Mucosa of gallbladder (tissue), 1 donor: Measurements from ENCODE around the gene KNDC1. TPM values are rescaled to one million over a fixed set of nuclear protein-coding genes. Genes with fewer than 3 reads are reported as not detected.

Source experiments
- DNase-seq: peaks from one replicate; pipeline ENCODE4 v3.0.0-alpha.2; 2020; ENCODE audit warnings: low spot score
- total RNA-seq: library from RNA; stranded (reverse); gene quantifications from one replicate; pipeline ENCODE4 v1.2.1, GENCODE V29; 2021
- donor health status: DM: no; HTN: no; CAD: no.

KNDC1 gene
- total RNA-seq, 1 donor from 2014 or later: 5.2 TPM

DNA sequence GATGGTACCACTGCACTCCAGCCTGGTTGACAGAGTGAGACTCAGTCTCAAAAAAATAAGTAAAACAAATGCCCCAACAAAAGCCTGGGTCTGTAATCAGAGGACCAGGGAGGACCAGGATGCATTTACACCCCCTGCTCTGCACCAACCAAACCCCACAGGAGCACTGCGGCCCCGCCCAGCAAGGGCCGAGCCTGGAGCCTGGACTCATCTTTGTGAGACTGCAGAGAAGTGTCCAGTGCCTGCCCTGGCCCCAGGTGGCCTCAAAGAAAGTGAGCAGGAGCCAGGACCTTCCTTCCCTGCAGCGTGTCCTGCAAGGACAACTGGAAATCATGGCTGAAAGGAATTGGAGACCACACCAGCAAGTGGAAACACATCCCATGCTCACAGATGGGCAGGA lies 31.6 kb downstream of the KNDC1 start:
- no peak for DNase-seq

DNA sequence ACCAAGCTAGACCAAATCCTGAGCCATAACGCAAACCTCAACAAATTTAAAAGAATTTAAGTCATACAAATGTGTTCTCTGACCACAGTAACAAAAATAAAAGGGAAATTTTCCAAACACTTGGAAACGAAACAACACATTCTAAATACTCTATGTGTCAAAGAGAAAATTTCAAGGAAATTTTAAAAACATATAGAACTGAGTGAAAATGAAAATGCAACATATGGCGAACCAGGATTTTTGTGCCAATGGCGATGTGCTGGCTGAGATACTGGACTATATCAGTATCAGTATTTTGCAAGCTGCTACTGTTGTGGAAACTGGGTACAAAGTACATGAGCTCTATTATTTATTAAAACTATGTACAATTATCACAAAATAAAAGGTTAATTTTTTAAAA lies 34.1 kb downstream of the KNDC1 start:
- no peak for DNase-seq

DNA sequence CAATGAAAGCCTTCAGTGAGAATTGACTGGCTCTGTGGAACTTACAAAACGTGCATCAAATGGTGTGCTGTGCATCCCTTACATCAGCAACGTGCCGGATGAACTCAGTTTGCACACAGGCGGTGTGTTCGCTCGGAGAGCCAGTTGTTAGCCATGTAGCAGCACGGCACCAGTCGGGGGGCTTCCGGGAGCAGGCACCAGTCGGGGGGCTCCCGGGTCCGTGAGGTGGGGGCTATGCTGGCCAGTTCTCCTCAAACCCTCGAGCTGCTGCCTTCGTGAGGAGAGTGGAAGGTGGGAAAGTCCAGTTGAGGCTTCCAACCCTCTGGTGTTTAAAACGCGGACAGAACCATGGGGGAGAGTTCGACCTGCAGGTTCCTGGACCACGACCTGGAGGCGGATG lies 35.1 kb downstream of the KNDC1 start:
- DNase-seq: no peak

DNA sequence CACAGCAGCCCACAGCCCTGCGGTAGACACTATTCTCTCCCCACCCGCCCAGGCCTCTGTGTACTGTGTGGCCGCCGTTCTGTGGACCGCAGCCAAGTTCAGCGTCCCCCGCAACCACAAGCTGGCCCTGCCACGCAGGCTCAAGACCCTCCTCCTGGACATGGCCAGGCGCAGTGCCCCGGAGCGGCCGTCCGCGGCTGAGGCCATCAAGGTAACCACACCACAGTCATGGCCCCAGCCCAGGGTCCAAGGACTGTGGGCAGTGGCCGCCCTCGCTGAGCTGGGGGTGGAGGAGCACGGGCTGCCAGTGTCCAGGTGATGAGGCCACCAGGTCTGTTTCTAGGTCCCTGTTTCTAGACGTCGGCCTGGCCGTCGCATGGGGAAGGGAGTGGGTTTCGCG lies 35.6 kb downstream of the KNDC1 start:
- no peak for DNase-seq

DNA sequence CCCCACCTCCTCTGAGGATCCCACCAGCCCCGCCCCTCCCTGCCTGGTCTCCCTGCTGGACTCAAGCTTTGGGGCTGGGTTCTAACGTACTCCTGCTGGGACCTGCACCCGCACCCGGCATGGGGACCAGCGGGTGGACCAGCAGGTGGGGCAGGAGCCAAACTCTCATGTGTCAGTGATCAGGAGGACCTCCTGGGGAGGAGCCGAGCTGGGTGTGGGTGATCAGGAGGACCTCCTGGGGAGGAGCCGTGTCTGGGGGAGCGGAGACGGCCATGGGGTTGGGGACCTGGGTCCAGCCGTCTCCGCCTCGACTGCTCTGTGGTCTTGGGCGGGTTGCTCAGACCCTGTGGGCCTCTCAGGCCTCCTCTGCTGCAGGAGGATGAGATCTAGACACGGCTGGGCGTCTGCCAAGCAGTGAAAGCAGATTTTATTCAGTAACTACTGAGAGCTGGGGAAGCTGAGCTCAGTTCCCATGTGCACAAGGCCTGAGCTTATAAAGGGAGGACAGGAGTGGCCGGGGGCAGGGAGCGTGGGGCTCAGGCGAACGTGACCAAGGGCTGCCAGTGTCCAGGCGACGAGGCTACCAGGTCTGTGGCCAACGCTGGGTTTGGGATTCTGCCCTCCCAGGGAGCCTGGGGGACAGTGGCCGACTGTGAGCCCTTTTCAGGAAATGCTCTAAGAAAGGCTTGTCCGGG lies 36.3 kb downstream of the KNDC1 start:
- DNase-seq: no peak

DNA sequence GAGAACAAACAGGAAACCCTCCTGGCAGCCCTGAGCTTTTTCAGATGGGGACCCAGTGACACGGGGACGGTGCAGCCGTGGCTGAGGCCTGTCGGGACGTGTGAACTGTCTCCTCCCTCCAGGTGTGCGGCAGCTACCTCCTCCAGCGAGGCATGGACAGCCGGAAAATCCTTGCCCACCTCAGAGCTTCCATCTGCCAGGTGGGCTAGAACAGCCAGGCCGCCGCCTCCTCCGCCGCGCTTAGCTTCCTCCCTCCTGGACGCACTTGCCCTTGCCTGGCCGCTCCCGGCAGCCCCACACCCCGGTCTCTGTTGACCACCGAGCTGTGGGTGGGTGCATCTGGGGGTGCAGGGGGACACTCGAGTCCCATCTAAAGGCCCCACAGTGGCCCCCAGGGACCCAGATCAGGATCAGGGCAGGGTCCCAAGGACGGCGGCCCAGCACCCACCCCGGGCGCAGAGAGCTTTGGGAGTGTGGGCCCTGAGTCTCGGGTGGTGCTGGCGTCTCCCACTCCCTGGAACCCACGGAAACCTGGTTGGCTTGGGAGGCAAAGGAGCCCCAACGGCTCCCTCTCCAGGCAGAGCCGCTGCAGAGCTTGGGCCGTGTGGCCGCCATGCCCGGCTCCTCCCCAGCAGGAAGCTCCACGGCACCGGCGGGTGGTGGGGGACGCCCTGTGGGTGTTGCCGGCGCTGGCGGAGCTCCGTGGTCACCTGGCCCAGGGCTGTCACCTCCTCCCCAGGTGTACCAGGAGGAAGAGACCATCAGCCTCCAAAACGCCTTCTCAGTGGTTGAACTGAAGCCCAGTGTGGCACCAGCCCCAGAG lies 37.1 kb downstream of the KNDC1 start:
- no peak for DNase-seq

DNA sequence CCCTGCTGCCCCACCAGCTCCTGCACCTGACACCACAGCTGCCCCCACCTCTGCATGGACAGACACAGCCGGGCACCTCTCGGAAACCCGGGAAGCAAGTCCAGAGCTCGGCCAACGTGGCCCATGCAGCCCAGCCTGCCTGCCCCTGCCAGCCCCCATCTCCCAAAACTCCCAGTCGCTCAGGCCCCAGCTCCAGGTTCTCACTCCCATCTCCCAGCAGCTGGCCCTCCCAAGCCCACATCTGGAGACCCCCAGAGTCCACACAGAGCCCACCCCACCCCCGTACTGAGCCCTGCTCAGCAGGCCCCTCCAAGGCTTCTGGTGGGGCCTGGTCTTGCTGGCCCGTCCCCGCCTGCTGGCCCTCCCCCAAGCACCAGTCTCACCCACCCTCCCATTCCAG lies 37.8 kb downstream of the KNDC1 start:
- DNase-seq: no peak

DNA sequence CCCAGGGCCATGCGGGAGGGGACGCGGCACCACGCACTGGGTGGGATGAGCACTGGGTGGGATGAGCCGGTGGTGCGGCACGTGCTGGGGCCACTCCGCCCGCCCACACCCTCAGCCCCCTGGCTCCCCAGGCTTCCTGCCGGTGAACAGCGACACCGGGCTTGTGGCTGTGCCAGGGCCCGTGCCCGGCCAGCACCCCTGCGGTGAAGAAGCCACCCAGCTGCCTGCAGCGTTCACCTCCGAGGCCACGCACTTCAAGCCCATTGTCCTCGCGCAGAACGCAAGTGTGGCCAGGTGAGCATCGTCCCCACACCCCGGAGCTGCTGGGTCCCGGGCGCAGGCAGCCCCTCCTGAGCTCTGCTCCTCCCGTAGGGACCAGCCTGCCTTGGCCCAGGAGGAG lies 38.2 kb downstream of the KNDC1 start:
- DNase-seq: no peak

DNA sequence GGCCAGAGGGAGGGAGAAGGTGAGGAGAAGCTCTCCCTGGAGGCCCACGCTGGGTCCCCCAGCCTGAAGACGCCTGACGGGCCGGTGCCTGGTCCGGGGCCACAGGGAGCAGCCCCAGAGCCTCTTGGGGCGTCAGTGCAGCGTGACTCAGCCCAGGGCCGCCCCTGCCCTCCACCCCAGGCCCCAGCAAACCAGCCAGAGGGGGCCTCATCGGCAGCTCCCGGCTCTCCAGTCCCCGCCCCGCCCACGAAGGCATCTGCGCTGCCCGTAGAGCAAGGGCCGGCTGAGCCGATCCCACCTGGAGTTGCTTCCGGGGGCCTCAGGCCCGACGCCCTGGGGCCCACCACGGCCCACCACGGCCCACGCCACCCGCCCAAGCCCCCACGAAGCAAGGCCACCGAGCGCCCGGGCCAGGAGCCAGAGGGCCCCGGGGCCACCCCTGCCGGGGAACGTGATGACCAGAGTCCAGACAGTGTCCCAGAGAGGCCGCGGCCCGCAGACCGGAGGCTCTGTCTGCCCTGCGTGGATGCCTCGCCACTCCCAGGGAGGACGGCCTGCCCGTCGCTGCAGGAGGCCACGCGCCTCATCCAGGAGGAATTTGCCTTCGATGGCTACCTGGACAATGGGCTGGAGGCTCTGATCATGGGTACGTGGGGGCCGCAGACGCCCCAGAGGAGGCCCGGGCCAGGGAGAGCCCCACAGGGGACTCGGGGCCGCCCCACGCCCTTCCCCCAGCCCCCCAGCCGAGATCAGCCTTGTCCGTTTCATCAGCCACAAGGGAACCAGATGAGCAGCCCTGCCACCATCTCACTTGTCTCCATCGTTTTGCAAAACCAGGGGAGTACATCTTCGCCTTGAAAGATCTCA lies 38.8 kb downstream of the KNDC1 start:
- DNase-seq: no peak

DNA sequence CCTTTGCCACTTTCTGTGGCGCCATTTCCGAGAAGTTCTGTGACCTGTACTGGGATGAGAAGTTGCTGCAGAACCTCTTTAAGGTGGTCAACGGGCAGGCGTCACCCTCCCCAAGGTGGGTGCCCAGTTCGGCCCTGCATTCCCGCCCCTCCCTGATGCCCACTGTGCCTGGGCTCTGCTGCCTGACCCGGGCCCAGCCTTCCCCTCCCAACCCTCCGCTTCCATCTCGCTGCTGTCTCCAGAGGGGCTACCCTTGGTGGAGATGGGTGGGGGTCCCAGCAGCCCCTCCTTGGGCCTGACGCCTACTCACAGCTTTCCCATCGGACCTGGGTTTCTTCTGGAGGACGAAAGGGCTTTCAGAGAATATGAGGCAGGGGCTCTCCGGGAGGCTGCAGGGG lies 39.5 kb downstream of the KNDC1 start:
- no peak for DNase-seq

DNA sequence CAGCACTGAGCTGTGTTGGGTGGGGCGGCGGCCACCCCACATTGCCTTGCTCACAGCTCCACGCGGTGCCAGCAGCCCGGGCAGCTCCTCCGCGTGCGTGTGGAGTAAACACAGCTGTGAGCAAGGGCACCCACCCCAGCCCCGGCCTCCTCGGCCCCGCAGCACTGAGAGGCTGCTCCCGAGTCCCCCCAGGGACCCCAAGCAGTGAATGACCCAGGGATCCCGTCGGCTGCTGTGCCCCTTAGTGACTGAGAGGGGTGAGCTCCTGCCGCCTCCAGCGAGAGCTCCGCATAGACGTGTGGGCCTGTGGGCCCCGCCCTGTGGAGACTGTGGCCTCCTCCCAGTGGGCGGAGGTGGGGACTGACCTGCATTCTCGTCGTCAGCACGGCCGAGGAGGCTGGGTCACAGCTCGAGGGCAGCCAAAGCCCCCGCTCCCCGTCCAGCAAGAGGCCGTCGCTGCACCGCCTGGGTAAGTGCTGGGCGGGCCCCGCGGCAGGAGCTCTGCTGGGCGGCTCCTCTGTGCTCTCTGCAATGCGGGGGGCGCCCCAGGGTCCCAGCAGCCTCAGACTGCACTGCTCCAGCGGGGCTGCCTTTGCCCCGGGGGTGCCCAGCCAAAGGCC lies 40.1 kb downstream of the KNDC1 start:
- no peak for DNase-seq

DNA sequence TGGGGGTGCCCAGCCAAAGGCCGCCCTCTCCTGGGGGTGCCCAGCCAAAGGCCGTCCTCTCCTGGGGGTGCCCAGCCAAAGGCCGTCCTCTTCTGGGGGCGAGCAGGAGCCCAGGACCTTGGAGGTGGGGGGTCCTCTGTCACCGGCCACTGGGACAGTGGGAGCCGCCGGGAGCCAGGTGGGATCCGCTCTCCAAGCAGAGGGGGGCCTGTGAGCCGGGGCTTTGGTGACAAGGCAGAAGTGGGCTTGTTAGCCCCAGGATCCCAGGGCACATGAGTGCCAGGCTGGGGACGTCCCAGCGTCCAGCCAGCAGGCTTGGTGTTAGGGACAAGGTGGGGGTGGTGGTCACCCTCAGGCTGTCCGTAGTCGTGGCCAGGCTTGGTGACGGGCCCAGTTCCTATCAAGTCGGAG lies 40.6 kb downstream of the KNDC1 start:
- DNase-seq: no peak

DNA sequence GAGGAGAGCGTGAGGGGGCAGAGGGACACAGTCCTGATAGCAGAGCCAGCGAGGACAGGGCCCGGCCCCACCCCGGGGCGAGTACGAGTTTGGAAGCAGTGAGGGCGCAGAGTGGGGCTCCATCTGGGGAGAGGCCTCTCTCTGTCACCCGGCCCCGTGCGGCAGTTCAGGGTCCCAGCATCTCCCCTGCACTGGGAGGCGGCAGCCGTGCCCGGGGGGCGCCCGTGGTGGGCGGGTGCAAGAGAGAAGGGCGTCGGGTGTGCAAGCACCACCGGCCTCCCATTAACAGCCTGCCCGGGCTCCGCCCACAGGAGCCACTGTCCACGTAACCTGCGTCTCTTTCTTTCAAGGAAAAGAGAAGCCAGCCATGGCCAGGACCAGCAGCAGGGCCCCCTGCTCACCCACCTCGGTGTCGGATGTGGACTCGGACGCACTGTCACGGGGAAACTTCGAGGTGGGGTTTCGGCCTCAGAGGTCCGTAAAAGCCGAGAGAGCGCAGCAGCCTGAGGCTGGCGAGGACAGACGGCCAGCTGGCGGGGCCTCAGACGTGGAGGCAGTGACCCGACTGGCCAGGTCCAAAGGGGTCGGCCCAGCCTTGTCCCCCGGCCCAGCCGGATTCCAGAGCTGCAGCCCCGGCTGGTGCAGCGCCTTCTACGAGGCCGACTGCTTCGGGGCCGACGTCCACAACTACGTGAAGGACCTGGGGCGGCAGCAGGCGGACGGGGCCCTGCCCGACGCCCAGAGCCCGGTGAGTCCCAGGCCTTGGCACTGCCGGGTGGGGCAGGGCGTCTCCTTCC lies 41.3 kb downstream of the KNDC1 start:
- no peak for DNase-seq

DNA sequence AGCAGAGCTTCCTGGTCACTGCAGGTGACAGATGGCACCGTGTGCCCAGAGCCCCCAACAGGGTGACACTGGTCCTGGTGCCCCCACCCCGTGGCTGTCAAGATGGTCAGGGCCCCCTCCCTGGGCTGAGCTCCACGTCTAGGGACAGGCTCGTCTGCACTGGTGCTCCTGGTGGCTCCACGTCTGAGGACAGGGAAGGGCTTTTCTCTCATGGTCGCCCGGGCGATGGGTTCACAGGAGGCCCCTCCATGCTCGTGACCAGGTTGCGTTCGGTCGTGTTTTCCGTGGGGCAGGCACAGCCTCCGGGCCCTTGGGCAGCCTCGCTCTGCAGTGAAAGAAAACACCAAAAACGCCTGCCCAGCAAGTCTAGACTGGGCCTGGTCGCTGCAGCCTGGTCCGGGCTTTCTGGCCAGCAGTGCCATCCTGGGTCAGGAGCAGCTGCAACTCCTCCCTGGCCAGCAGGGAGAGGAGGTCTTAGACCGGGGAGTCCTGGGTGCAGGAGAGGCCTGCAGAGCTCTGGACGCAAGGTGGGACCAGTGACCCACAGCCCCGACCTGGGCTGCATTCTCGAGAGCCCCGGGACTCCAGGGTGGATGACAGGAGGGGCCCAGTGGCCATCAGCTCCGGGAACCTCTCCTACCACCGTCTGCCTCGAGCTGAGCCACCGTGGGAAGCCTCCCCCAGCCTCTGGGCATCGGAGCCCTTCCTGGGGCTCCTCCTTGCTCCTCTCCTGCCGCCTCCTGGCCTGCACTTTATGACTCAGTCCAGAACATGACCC lies 42.1 kb downstream of the KNDC1 start:
- no peak for DNase-seq

DNA sequence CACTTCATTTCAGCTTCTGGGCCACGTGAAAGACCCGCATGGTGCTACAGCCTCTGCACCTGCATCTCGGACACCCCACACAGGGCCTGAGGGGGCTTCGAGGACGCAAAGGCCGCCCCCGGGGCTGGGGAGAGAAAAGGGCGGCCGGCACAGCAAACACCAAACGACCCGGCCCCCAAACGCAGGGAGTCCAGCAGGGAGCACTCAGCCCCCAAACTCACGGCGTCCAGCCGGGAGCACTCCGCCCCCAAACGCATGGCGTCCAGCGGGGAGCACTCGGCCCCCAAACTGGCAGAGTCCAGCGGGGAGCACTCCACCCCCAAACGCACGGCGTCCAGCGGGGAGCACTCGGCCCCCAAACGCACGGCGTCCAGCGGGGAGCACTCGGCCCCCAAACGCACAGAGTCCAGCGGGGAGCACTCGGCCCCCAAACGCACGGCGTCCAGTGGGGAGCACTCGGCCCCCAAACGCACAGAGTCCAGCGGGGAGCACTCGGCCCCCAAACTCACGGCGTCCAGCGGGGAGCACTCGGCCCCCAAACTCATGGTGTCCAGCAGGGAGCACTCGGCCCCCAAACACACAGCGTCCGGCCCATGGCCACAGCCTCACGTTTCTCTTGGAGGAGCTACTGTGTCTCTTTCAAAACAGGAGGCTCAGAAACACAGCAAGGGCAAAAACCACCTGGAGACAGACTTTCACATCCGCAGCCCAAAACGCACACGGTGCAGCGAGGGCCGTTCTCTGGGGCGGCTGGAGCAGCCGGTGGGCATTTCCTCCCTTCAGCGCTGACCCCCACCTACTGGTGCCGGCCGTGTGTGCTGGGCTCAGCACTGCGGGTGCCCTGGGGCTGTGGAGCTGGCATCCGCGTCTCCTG lies 43.0 kb downstream of the KNDC1 start:
- DNase-seq: no peak

DNA sequence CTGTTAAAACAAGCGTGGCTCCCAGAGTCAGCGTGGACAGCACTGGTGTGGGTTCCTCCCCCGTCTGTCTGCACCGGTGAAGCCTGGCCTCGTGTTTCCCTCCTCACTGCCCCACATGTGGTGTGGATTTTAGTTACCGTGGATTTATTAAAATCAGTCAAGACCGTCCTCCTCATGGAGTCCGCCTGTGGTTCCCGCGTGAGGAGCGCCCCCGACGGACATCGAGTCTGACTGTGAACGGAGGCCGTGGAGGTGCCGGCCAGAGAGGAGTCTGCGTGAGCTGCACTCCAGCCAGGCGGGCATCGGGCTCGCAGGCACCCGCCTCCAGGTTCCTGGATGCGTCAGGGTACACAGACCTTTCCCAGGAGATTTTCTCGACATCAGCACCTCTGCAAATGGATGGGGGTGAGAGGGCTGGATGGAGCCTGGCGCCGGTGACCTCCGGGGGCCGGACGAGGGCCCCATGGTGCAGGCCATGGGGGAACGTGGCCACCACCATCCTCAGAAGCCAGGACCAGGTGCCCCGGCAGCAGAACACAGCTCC lies 43.7 kb downstream of the KNDC1 start:
- no peak for DNase-seq

DNA sequence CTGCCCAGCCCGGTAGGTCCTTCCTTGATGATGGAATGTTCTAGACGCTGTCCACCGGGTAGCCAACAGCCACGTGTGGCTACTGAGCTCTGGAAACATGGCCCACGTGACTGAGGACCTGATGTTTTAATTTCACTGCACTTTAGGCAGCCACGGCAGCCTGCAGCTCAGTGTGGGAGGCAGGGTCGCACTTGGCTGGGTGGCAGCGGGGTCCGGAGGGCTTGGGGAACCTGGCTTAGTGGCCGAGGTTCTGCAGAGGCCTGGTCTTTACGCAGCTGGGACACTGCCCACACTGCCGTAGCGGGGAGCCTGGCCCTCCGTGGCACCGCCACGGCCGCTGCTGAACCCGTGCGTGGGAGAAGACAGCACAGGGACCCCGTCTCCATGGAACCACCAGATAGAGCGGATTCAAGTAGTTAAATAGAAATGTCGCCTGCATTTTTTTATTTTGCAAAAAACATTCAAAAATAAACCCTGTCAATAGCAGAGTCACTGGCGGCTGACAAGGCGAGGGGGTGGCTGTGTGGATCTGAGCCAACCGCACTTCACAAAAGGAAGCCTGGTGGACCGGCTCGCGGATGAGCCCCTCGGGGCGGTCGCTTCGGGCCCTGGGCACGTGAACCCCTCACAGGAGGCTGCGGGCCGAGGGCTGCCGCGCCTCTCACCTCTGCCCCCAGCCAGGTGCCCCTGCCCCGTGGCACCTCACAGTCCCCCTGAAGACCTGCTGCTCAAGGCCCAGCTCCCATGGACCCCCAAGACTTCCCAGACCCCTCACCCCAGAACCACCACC lies 44.4 kb downstream of the KNDC1 start:
- DNase-seq: no peak

DNA sequence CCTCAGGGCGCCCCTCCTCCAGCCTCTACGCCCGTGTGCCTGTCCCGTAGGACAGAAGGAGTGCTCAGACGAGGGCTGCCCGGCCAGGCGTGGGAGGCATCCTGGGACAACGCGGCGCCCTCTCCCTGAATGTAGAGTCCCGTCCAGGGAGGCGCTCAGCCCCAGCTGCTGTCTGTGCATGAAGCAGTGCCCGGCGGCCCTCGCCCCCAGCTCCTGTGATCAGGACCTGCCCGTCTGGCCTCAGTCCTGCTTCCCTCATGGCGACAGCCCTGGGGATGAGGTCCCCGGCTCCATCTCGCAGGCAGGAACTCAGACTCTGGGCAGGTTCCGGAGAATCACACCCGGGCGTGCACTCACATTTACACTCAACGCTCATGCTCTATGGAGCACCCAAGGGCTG lies 45.1 kb downstream of the KNDC1 start:
- no peak for DNase-seq
